Measurements from ENCODE around the gene CELF5.
"Not testable (repeated sequence)": the region's sequence is repeated elsewhere in the genome, so short reads cannot be mapped to it uniquely, and the experiment has no call there.

CELF5 gene

DNA sequence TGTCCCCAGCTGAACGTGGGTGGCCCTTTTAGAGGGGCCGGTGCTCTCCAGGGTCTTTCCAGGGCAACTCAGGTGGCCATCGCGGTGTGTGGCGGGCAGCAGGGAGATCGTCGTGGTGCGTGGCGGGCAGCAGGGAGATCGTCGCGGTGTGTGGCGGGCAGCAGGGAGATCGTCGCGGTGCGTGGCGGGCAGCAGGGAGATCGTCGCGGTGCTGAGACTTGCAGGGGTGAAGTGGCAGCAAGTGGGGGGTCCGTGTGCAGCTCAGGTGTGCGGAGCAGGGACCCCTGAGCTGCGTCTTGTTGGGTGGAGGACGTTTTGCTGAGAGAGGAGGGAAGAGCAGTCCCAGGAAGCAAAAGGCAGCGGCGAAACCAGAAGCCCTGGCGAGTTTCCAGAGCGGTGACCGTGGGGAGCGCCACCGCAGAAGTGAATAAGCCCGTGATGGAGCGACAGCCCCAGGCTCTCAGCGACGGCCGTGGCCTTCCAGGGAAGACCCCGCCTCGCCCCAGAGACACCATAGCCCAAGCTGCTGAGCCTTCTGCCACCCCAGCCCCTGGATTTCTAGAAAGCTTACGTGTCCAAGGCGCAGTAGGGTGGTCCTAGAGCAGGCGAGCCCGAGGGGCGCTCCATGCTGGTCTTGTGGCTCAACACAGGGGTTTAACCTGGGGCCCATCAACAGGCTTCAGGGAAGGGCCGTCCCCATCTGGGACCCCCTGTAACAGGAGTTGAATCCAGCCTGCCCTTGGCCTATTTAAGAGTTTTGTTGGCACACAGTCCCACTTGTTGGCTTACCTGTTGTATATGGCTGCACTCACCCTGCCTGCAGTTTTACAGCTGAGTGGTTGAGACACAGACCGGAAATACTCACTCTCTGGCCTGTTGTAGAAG, 33.3 kb upstream of the CELF5 start:
- no peak for DNase-seq

DNA sequence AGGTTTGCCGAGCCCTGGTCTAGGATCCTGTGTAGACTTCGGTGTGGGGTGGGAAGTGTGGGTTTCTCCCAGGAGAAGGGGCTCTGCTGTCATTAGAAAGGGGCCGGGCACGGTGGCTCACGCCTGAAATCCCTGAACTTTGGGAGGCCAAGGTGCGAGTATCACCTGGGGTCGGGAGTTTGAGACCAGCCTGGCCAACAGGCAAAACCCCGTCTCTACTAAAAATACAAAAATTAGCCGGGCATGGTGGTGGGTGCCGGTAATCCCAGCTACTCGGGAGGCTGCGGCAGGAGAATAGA, 32.7 kb upstream of the CELF5 start:
- not testable (repeated sequence) for DNase-seq

DNA sequence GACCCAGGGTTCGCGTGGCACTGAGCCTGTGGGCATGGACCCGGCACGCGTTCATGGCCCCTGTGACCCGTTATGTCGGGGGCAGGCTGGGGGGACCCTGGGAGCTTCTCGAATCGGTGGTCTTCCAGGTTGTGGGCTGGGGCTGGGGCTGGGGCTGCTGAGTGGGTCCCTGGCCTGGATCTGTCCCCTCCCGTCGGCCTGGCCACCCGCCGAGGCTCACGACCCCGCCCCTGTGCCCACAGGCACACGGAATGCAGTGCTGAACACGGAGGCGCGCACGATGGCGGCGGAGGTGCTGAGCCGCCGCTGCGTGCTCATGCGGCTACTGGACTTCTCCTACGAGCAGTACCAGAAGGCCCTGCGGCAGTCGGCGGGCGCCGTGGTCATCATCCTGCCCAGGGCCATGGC, 32.2 kb upstream of the CELF5 start:
- no peak for DNase-seq

GRCh38 chr19:3192684-3193083, 31.8 kb upstream of the CELF5 start:
- no peak for DNase-seq

GRCh38 chr19:3193256-3194105, 31.0 kb upstream of the CELF5 start:
- no peak for DNase-seq

GRCh38 chr19:3194106-3195087, 30.1 kb upstream of the CELF5 start:
- DNase-seq: no peak

DNA sequence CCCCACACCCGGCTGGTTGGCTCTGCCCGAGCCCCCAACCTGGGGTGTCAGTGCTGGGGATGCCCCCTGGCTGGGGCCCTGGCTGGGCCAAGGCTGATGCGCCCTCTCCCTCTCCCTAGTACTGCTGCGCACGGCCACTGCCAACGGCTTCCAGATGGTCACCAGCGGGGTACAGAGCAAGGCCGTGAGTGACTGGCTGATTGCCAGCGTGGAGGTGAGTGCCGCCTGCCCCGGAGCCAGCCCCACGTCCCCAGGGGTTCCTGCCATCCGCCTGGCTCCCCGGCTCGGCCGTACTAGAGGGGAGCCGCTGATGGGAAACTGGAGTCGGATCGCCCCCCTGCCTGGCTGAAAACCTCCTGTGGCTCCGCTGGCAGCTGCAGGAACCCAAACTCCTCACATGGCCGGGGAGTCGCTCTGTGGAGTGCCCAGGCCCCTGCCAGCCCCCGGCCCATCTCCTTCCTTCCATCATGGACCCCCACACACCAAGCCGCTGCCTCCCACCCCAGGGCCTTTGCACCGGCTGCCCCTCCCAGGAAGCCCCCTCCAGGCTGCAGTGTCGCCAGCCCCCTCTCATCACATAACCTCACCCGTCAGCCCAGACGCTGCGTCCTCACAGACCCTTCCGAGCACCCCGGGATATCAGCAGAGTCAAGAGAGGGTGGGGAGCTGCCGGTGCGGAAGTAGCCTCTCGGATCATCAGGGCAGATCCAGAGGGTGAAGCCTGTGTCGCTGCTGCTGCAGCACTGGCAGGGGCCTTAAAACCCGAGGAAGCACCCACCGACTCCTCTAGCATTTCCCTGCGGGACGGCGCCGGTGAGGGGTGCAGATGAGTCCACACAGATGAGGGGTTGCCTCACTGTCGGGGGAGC, 28.2 kb upstream of the CELF5 start:
- DNase-seq: no peak

DNA sequence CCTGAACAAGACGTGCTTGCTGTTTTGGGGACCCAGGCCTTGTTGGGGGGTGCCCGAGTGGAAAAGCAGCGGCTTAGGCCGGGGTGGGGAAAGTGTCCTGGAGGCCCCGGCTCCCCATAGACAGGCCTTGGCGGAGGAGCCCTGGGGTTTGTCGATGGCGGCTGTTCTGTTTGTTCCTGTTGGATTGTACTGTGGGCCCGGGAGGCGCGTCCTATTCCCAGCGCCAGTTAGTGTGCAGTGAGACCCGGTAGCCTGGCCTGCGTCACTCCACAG, 27.6 kb upstream of the CELF5 start:
- no peak for DNase-seq

DNA sequence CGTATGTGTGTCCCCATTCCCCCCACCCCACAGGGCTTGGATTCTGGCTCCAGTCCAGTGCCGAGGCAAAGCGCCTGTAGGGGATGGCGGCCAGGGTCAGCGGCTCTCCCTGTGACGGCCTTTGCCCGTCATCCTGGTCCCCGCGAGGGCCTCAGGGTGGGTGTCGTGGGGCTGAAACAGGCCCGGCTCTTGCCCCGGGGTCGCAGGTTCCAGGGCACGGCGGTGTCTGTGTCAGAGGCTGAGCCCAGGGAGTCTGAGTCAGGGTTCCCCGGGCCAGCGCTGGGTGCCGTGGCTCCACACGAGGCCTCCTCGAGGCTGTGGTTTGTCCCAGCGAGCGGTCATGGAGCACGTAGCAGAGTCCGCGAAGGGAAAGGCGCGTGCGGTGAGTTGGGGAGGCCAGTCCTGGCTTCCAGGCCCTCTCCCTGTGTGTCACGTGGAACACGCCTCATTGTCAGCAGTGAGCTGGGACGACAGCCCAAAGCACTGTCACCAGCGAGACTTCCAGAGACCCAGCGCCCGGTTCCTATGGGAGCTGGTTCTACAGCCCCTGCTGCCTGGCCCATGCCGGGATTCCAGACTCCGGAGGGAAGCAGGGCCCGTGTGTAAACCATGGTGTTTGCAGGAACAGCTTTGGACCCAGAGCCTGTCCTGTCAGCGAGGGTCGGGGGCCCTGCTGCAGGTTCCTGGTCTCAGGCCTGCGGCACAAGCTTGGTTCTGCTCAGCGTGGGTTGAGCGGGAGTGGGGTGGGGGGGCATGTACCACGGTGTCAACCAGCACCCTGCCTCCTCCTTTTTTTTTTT, 25.4 kb upstream of the CELF5 start:
- DNase-seq: no peak

DNA sequence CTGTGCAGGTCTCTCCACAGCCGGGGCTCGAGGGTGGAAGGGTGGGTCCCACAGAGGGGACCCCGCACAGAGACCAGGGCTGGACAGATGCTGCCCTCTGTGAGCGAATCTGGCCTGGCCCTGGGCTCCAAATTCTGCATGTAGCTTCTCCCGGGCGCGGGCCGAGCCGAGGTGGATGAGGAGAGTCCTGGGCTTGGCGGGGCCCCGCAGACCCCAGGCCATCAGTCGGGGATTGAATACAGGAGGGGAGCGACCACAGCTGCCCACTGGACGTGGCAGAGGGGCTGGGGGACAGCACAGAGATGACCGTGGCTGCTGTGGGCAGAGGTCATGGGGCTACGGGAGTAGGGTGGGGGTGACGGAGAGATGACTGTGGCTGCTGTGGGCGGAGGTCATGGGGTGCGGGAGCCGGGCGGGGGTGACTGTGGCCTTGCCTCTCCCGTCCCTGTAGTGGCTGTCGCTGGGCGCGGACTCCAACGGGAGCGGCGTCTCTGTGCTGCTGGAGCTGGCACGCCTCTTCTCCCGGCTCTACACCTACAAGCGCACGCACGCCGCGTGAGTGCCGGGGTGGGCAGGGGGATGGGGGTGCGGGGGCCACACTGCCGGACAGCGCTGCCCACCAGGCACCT, 23.3 kb upstream of the CELF5 start:
- no peak for DNase-seq

DNA sequence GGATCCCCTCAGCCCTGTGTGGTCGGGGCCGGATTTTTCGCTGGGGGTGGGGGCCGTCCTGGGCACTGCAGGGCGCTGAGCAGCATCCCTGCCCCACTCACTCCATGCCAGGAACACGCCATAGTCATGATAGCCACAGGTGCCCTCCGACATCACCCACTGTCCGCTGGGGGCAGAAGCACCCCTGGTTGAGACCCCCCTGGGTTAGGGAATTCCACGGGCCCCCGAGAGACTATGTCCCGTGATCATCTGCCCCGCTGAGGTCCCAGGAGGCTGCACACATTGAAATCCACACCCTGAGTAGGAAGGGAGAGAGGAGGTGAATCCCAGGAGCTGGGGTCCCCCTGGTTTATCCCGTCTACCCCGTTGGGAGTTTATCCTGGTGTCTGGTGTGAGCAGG, 22.6 kb upstream of the CELF5 start:
- DNase-seq: no peak

DNA sequence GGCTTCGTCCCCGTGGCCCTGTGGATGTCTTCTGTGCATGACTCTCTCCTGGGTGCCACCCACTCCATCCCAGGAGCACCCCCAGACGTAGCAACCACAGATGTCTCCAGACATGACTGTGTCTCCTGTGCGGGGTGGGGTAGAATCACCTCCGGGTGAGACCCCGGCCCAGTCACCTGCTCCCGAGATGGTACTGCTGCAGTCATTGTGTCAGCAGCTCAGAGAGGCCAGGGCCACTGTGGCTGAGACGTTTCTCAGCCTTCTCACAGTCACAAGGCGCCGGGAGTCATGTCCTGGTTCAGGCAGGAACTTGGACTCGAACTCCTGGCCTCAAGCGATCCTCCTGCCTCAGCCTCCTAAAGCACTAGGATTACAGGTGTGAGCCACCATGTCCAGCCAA, 22.1 kb upstream of the CELF5 start:
- DNase-seq: no peak

DNA sequence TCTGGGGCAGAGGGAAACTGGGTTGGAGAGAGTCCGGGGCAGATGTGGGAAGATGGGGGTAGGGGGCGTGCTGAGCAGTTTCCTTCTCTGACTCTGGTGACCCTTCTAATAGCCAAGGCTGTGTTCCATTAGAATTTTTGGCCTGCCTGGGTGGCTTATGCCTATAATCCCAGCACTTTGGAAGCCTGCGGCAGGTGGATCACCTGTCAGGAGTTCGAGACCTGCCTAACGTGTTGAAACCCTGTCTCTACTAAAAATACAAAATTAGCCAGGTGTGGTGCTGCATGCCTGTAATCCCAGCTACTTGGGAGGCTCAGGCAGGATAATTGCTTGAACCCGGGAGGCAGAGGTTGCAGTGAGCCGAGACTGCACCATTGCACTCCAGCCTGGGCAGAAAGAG, 21.6 kb upstream of the CELF5 start:
- not testable (repeated sequence) for DNase-seq

DNA sequence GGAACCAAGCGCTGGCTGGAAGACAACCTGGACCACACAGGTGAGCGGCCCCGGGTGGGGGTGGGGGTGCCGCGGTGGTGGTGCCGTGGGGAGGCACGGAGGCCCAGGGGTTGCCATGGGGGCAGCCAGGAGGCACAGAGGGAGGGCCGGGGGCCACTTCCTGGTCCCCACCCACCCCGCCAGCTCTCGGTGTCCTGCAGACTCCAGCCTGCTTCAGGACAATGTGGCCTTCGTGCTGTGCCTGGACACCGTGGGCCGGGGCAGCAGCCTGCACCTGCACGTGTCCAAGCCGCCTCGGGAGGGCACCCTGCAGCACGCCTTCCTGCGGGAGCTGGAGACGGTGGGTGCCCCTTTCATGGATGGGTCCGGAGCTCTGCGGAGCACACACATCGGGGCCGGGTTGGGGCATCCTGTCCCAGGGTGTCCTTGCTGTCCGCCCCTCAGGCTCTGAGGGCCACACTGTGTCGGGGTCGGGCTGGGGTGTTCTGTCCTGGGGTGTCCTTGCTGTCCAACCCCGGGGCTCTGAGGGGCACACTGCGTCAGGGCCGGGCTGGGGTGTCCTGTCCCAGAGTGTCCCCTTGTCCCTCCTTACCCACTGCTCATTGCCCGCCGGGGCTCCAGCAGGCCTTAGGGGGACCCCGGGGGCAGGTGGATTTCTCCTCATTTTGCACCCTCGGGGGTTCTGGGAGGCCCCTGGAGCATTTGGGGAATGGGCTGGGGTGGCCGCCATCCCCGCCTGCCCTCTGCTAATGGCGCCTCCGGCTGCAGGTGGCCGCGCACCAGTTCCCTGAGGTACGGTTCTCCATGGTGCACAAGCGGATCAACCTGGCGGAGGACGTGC, 20.4 kb upstream of the CELF5 start:
- DNase-seq: no peak

- DNase-seq: no peak
These were observed 19.7 kb upstream of the CELF5 start for GRCh38 chr19:3204646-3205275.

DNA sequence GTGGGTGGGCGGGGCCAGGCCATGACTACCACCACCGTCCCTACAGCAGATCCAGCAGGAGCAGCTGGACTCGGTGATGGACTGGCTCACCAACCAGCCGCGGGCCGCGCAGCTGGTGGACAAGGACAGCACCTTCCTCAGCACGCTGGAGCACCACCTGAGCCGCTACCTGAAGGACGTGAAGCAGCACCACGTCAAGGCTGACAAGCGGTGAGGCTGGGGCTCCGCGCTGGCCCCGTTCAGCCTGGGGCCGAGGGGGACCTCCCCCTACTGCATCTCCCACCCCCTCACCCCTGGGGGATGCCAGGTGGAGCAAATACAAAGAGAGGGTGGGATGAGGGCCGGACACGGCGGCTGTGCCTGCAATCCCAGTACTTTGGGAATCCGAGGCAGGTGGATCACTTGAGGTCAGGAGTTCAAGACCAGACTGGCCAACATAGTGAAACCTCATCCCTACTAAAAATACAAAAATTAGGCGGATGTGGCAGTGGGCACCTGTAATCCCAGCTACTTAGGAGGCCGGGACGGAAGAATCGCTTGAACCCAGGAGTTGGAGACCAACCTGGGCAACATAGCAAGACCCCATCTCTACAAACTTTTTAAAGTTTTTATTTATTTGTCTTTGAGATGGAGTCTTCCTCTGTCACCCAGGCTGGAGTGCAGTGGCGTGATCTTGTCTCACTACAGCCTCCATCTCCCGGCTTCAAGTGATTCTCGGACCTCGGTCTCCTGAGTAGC, 18.1 kb upstream of the CELF5 start:
- DNase-seq: no peak

- no peak for DNase-seq
These were observed 16.8 kb upstream of the CELF5 start for GRCh38 chr19:3207461-3208242.

Data from activated CD4-positive, alpha-beta T cell treated with anti-CD3 and anti-CD28 coated beads, Interleukin-2, amount 50 U/mL, for 48 hours (primary cell).